Stimulated activated CD8-positive, alpha-beta memory T cell treated with anti-CD3 and anti-CD28 coated beads, Interleukin-7, amount 100 ng/mL, for 1 hour (primary cell): Measurements from ENCODE around the gene DEF6.
"Not testable (repeated sequence)": the region's sequence is repeated elsewhere in the genome, so short reads cannot be mapped to it uniquely, and the experiment has no call there.

Experiments
- DNase-seq, 2 donors: peaks; one replicate each; pipeline ENCODE4 v3.0.0-alpha.2; 2020; ENCODE audit warnings: low read depth in 2 of 2

DEF6 gene

GRCh38 chr6:35309611-35310264, 12.1 kb downstream of the DEF6 start:
- DNase-seq: no peak

- no peak for DNase-seq
Observed at GRCh38 chr6:35310265-35310831, 12.7 kb downstream of the DEF6 start.

- DNase-seq: peak in 1 of 2 donors; percentile 26
Observed at GRCh38 chr6:35311390-35312075, 13.9 kb downstream of the DEF6 start.

DNA sequence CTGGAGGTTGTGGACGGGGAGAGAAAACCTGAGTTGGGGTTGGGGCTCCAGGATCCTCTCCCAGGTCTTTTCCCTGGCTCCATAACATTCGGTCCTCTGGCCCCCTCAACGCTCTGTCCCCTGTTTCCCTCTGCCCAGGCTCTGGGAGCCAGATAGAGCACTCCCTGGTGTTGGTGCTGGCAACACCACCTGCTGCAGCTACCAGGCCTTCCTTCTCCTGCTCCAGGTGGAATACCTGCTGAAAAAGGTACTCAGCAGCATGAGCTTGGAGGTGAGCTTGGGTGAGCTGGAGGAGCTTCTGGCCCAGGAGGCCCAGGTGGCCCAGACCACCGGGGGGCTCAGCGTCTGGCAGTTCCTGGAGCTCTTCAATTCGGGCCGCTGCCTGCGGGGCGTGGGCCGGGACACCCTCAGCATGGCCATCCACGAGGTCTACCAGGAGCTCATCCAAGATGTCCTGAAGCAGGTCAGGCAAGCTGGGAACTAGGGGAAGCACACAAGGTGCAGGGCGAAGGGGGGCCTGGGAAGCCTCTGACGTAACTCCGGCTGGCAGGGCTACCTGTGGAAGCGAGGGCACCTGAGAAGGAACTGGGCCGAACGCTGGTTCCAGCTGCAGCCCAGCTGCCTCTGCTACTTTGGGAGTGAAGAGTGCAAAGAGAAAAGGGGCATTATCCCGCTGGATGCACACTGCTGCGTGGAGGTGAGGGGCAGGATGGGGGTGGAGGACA, 14.6 kb downstream of the DEF6 start:
- no peak for DNase-seq

GRCh38 chr6:35312807-35313206, 15.2 kb downstream of the DEF6 start:
- DNase-seq: no peak

- DNase-seq: no peak
Observed at GRCh38 chr6:35317483-35318195, 20.0 kb downstream of the DEF6 start.

GRCh38 chr6:35318196-35319171, 20.9 kb downstream of the DEF6 start:
- DNase-seq: no peak

DNA sequence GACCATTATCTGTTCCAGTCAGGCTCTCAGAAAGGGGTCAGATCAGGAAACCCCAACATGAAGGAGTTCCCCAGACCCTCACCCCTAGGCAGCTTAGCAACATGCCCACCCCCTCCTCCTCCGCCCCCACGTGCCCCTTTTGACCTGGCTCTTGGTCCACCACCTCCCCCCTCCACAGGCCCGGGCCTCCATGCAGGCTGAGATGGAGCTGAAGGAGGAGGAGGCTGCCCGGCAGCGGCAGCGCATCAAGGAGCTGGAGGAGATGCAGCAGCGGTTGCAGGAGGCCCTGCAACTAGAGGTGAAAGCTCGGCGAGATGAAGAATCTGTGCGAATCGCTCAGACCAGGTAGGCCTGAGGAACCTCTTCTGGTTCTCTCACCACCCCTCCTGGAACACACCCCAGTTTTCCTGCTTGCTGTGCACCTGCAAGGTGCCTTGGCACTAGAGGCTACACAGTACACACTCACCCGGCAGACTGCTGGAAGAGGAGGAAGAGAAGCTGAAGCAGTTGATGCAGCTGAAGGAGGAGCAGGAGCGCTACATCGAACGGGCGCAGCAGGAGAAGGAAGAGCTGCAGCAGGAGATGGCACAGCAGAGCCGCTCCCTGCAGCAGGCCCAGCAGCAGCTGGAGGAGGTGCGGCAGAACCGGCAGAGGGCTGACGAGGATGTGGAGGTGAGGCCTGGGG, 21.9 kb downstream of the DEF6 start:
- DNase-seq: no peak

GRCh38 chr6:35320031-35320410, 22.4 kb downstream of the DEF6 start:
- DNase-seq: no peak

DNA sequence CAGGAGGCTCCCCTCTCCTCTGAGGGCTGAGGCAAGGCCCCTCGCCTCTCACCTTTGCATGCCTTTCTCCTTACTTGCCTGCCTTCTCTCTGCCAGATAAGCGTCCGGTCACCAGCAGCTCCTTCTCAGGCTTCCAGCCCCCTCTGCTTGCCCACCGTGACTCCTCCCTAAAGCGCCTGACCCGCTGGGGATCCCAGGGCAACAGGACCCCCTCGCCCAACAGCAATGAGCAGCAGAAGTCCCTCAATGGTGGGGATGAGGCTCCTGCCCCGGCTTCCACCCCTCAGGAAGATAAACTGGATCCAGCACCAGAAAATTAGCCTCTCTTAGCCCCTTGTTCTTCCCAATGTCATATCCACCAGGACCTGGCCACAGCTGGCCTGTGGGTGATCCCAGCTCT, 23.5 kb downstream of the DEF6 start:
- no peak for DNase-seq

- DNase-seq: peak; percentile 53 to 59
Observed at GRCh38 chr6:35327349-35328027, 29.9 kb downstream of the DEF6 start.

DNA sequence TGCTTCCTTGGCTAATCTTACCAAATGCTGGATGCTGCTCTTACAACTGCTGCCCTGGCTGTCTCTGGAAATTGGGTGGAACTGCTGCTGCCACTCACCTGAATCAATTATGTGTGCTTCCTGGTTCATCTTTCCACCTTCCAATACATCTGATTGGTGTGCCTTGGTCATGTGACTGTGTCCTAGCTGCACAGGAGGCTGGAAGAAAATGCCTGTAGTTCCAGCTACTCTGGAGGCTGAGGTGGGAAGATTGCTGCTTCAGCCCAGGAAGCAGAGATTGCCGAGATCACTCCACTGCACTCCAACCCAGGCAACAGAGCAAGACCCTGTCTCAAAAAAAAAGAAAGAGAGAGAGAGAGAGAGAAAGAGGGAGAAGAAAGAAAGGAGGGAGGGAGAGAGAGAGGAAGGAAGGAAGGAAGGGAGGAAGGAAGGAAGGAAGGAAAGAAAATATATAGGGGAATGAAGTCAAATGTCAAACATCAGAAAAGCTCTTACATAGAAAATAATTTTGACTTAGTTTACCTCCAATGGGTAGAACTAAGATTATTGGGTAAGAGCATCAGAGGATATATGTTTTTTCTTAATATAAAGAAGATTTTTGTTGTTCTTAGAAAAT, 30.6 kb downstream of the DEF6 start:
- no peak for DNase-seq

DNA sequence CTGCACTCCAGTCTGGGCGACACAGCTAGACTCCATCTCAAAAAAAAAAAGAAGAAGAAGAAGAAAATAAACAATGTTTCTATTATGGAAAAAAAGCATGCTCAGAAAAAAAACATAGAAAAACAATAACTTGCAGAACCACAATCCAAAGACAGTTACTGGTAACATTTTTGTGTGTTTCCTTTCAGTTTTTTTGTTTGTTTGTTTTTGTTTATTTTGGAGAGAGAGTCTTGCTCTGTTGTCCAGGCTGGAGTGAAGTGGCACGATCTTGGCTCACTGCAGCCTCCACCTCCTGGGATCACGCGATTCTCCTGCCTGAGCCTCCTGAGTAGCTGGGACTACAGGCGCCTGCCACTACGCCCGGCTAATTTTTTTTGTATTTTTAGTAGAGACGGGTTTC, 31.3 kb downstream of the DEF6 start:
- not testable (repeated sequence) for DNase-seq

- no peak for DNase-seq
Observed at GRCh38 chr6:35330541-35331119, 33.0 kb downstream of the DEF6 start.

- peak; percentile 32 for DNase-seq
Observed at GRCh38 chr6:35332074-35332887, 34.7 kb downstream of the DEF6 start.

DNA sequence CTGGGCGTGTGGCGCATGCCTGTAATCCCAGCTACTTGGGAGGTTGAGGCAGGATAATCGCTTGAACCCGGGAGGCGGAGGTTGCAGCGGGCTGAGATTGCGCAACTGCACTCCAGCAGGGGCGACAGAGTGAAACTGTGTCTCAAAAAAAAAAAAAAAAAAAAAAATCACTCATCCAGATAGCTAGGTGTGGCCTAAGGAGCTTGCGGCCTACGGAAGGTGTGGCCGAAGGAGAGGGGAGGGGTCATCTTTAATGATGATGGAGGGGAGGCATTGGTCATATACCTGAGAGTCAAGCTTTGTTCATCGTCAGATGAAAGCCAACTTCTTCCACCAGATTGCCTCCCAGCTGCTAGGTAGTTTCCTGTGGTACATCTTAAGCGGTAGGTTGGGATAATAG, 43.9 kb downstream of the DEF6 start:
- DNase-seq: no peak

GRCh38 chr6:35342258-35343091, 44.9 kb downstream of the DEF6 start, which contains the start of gene PPARD:
Gene PPARD, plus strand, starts transcription at chr6:35342558. Its CDS starts 68,530 bp downstream, at chr6:35411088.
- peak; percentile 95 to 96 for DNase-seq
